ENCODE data around the gene STAC3. TPM values are rescaled to one million over a fixed set of nuclear protein-coding genes. Genes with fewer than 3 reads are reported as not detected.
"Not testable (repeated sequence)": the region's sequence is repeated elsewhere in the genome, so short reads cannot be mapped to it uniquely, and the experiment has no call there.

The STAC3 gene
- 0.65 TPM in 1 of 2 replicates, not detected in the other for total RNA-seq

DNA sequence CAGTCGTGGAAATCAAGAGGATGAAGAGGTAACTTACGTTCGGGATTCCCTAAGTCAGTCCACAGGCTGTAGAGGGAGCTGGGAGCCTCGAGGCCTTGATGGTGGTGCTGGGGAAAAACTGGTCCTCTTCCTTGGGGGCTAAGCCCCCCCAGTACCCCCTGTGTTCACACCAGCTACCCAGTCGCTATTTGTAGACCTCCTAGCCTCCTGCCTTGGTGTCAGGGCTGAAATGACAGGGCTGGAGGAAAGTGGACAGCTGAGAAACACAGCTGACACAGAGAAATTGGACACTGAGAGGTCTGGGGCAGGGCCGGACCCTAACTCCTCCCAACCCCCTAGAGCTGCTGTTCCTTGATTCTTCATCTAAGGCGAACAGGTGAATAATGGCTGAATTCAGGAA is at the start of gene STAC3:
STAC3 (minus strand) TSS at position 232 of the 400 bp plus-strand sequence. CDS start 1,551 bp downstream, outside the sequence.
- DNase-seq, result no peak

DNA sequence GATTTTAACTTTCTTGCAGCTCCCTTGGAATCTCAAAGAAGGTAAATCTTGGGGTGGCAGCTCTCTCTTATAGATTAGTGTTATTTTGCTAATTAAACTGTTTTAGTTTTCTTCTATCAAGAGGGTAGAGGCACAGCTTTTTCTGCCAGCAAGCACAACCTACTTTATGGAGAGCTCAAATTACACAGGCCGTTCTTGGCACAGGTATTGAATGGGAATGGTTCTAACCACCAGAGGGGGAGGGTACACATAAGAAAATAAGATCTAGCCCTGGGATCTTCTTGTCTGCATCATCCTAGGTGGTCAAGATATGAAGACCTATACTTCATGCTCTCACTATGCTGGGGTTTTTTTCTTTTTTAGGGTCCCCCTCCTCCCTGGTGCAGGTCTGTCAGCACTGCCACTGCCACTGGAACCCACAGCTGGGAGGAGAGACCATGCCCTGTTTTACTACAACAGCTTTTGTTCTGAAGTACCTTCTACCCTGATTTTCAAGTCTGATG is 48.6 kb upstream of the STAC3 start:
- no peak for DNase-seq

GRCh38 chr12:57296291-57296690 is 45.3 kb upstream of the STAC3 start:
- DNase-seq, result no peak

GRCh38 chr12:57282073-57282472 is 31.1 kb upstream of the STAC3 start:
- not testable (repeated sequence) for DNase-seq

- DNase-seq, result peak; percentile 87
These were observed 29.4 kb upstream of the STAC3 start for GRCh38 chr12:57280211-57281062.

GRCh38 chr12:57278465-57279381 is 27.7 kb upstream of the STAC3 start:
- no peak for DNase-seq

DNA sequence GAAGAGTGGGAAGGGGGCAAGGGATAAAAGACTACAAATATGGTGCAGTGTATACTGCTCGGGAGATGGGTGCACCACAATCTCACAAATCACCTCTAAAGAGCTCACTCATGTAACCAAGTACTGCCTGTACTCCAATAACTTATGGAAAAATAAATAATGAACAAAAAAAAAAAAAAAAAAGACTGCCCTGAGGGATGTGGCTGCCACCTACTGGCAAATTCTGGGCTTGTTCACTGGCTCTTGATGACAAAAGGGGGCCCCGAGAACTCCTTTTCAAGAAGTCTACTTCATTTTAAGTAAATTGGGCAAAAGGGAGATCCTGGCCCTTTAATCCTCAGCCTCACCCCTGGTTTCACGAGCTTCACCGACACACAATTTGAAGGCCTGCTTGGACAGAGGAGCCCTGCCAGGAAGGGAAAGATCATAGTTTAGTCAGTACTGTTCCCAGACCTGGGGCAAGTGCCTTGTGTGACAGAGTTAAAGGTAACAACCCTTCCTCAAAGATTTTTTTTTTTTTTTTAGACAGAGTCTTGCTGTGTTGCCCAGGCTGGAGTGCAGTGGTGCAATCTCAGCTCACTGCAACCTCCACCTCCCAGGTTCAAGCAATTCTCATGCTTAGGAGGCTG is 26.1 kb upstream of the STAC3 start:
- DNase-seq, result peak; percentile 64

DNA sequence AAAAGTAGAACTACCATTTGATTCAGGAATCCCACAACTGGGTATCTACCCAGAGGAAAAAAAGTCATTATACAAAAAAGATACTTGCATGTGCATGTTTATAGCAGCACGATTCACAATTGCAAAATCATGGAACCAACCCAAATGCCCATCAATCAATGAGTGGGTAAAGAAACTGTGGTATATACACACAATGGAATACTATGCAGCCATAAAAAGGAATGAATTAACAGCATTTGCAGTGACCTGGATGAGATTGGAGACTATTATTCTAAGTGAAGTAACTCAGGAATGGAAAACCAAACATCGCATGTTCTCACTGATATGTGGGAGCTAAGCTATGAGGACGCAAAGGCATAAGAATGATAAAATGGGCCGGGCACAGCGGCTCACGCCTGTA is 25.2 kb upstream of the STAC3 start:
- DNase-seq, result not testable (repeated sequence)

DNA sequence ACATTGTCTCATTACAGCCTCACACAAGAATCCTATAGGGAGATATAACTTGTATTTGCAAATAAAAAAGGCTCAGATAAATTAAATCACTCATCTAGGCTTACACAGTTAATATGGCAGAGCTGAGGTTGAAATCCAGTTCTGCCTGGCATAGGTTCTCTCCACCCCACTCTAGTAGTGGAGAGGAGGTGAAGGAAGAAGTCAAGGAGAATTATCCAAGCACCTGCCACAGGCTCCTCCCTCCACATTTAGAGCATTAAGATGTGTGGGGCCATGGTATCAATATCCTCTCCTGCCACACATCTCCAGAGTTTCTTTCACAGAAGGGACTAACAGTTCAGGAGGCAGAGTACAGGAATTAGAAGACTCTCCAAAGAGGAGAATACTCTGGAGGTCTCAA is 22.5 kb upstream of the STAC3 start:
- no peak for DNase-seq

- peak; percentile 62 for DNase-seq
These were observed 21.6 kb upstream of the STAC3 start for GRCh38 chr12:57272337-57273151.

- peak; percentile 24 for DNase-seq
These were observed 20.0 kb upstream of the STAC3 start for GRCh38 chr12:57270966-57271470.

- DNase-seq, result no peak
These were observed 17.3 kb upstream of the STAC3 start for GRCh38 chr12:57268264-57268663.

DNA sequence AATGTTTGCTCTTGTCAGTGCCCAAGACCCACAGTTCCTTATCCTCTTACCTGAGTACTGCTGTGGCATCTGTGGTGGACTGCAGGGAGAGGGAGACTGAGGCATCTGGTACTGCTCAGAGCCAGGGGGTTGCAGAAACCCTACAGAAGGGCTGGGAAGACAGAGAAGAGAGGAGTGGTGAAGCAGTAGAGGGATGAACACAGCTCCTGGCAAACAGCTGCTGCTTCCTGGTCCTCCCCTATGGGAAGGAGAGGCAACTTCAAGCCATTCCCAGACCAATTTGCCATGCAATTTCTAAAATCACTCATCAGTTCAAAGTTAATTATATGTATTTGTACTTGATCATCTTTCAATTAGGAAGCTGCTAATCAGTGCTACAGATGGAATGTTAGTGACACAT is 15.7 kb upstream of the STAC3 start:
- DNase-seq, result no peak

- no peak for DNase-seq
These were observed 12.1 kb upstream of the STAC3 start for GRCh38 chr12:57263096-57263495.

DNA sequence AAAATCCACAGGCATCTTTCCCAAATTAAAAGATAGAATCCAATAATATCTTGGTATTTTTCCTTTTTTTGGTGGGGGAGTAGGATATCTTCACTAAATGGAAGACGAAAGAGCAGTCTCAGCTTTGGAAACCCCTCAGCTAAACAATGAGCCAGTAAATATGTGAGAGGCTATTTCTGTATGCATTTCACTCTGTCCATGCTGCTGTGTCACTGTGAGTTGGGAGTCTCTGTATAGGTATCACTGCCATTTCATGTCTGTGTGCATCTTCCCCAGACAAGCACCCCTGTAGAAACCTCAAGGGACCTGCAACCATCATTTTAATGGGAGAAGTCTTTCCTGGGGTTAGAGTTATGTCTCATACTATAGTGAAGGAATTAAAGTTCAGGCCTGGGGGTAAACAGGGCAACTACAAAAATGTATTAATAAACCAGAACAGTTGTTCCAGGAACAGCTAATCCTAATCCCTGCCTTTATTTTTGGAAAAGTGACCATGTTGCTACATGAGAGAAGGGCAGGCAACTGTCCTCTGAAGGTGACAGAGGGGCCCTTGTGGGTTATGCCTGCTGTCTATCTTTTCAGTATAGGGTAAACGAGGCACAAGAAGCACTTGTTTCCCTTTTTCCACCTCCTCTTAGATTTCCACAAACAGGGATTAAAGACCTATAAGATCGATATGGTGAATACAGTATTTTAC is 11.3 kb upstream of the STAC3 start:
- DNase-seq, result no peak

DNA sequence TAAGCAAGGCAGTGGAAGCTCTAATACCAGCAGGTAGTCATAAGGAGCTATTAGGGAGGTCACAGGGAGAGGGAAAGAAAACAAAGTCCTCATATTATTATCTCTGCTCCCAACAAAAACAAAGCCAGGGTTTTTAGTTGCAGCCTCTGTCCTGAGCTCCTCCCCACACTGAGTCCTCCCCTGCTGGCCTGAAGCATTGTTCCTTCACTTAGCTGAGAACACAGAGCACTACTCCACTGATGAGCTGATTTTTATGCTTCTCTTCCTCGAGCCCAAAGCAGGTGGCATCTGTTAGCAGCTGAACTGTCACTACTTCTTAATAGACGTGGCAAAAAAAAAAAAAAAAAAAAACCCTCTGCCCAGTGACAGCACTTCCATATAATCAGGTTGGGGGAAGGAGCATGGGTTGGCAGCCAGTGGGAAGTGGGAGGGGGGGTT is 10.5 kb upstream of the STAC3 start:
- no peak for DNase-seq

DNA sequence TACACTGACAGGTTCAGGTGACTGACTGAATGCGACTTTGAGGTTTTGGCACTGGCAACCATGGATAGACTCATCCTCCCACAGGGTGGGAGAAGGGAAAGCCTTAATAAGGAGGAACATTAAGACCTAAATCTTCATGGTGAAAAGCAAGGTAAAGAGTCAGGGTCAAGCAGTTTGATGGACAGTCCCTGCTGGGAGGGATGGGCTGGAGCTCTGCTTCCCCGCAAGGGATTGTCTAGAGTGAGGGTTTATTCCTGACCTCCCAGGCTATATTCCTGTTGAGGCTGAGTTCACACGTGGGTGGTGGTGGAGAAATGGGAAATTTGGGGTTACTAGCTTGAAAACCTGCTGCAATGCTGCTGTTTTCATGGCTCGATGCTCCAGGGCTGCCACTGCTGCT is 9.4 kb upstream of the STAC3 start:
- no peak for DNase-seq

DNA sequence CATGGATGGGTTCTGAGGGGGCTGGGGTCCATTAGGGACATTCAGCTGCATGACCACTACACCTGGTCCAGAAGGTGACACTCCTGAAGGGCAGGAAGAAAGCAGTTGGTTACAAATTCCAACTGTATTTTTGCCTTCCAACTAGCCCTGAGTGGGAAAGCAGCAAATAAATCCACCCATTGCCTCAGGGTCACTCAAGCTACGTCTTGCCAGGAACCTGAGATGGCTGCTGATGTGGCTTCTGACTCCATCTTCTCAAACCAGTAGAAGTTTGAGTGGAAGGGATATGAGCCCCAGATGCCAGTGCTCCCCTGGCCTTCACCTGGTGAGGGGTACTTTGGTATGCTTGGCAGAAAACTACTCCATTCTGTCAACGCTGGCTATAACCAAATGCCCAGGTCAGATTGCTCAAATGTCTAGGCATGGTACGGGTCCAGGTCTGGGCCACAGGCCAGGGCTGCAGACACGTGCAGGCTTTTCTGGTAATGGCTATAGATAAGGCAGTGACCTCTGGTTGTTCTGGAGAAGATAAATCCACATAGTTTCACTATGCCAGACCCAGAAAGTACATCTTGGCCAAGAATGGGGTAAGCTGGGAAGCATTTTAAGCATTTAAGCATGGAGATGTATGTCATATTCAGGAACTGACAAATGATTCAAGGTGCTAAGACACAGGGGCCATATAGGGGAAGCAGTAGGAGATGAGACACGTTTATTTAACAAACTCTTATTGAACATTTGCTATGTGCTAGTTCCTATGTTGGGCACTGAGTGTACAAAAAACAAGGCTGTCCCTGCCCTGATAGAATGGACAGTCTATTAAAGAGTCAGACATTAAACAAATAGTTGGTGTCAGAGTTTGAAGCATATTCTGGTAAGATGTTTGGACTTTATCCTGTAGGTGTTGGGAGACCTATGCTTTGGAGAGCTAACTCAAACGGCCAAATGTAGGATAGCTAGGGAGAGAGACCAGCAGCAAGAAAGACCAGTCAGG is 8.3 kb upstream of the STAC3 start:
- no peak for DNase-seq

- DNase-seq, result no peak
These were observed 4.9 kb upstream of the STAC3 start for GRCh38 chr12:57255916-57256315.

Measured in dermis blood vessel endothelial cell (primary cell).